HCEC 1CT (cell line): ENCODE measurements around the gene DHRS3.
"Not testable (repeated sequence)": the region's sequence is repeated elsewhere in the genome, so short reads cannot be mapped to it uniquely, and the experiment has no call there.

Source experiments
- DNase-seq: peaks from one replicate; pipeline ENCODE4 v3.0.0-alpha.2; 2017

DHRS3 gene

DNA sequence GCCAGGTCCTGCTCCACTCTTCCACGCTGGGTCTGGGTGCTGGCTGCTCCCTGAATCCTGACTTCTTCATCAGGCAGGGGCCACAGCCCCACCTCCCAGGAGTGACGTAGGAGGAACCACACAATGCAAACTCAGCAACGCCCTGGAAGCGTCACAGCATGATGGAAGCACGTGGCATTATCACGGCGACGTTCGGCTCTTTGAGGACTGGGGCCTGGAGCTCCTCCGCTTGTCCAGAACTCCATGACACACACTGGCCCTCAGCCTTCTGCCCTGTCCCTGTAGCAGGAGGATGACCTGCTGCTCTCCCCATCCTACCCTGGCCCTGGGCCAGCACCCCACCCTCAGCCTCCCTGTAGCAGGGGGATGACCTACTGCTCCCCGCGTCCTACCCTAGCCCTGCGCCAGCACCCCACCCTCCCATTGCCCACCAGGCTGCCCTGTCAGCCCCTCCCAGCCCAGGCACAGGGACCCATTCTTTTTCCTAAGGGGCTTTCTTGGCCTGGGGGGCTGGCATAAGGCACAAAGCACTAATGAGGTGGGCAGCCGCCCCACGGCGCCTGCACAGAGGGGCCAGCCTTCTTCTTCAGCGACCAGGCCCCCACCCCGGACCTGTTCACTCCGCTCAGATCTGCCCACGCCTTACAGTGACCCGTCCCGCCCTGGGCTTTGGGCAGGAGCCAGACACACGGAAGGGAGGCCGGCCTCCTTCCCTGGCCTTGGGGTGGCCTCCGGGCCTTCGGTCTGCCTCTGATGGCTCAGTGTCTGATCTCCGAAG, 65.7 kb downstream of the DHRS3 start:
- no peak for DNase-seq

DNA sequence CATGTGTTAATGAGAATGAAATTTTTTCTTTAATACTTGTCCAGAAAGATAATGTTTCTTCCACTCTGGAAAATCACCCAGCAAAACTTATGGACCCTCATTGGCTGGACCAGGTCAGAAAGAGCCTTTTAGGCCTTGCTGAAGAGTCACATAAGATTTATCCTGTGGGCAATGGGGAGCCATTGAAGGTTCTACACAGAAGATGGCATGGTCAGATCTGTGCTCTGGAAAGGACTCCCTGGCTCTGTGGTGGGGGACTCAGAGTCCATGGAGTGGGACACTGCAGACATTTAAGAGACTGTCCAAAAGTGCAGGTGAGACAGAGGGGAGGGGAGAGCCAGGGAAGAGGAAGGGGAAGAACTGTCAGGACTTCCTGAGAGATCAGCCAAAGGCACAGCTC, 66.4 kb downstream of the DHRS3 start:
- no peak for DNase-seq

DNA sequence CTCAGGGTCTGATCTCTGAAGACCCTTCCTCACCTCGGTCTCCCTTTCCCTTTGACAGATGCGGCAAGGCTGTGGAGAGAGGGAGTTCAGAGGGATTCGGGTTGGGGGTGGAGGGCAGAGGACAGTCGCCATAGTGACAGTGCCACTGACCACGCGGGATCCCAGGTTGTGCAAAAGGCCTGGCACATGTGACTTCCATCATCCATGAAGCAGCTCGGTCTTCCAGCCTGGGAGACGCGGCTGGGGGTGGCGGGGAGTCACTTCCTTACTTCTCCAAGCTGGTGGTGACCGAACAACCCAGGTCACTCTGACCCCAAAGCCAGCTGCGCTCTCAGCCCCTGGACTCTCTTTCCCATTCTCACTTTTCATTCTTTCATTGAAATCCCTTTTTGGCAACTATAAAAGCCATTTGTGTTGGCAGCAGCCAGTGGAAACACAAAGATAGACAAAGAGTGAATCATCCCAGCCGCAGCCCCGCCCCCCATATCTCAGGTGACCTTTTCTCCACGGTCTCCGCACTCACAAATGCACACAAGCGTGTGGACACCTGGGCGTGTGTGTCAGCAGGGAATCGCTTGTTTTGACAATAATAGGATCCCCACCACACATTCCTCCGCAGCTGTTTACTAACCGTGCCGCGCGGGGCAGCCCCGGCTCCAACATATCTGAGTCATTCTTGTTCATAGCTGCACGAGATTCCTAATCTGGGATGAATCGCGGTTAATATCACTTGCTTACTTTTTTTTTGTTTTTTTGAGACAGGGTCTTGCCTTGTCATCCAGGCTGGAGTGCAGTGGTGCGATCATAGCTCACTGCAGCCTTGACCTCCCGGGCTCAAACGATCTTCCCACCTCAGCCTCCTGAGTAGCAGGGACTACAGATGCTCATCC, 68.3 kb downstream of the DHRS3 start:
- peak; percentile 84 for DNase-seq

DNA sequence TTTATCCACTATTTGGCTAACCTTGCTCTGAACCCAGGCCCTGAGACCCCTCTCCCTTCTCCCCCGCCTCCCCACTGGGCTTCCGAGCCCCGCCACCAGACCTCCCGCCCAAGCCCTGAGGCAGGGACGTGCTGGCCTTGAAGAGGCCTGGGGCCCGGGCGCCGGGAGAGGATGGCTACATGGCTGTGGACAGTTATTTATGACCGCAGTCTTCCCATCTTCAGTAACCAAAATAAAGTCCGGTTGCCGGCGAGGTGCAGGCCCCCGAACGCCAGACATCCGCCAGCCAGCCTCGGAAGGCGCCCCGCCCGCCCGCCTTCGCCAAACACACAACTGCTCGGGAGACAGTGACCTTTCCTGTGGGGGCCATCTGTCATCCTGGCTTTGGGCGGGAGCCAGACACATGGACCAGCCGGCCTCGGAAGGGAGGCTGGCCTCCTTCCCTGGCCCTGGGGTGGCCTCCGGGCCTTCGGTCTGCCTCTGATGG, 69.0 kb downstream of the DHRS3 start:
- peak; percentile 3 for DNase-seq

DNA sequence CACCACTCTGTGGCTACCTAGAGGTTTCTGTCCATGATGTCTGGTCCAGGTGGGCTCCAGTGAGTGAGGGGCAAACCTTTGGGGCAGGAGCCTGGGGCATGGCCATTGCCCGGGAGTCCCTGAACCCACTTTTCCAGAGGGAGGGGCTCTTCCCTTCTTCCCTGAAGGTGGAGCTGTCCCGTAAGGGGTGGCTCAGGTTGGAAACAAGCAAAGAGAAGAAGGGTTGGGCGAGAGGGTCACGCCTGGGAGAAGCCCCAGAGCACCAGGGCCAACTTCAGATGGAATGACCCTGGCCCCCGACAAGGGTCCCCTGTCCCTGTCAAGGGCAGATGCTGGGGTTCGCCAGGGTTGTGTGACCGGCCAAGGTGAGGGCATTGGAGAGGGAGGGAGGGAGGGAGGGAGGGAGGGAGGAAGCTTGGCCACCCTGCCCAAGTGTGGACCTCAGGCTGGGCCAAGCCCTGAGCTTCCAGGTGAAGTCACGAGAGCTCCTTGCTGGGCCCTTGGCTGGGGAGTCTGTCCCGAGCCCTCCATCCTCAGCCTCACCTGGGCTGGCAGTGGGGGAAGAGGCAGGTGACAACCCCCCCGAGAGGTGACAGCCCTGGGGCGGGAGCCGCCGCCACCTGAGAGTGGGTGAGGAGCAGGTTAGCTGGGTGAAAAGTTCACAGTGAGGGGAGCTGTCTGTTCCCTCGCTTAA, 69.6 kb downstream of the DHRS3 start:
- DNase-seq = no peak

DNA sequence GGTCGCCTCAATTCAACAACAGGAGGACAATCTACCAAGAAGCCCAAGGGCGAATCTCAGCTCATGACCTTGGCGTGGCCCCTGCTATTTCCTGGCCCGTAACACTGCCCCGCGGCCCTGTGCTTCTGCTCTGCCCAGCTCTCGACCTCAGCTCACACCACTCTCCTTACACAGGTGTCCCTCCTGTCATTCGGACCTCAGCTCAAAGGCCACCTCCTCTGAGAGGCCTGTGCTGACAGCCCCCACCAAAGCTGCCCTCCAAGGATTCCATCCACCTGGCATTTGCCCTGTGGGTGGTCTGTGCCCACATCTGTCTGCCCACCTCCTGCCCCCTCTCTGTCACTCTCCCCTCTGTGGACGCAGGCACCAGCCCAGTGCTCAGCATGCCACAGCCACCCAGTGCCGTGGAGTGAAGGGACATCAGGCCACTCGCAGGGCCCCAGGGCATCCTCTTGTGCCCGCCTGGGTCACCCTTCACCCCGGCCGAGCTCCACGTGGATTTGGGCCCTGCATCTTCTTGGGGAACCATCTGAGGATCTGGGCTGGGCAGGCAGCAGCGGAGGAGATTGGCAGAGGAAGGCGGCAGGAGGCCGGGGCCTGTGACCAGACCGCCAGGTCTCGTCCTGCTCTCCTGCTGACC, 70.3 kb downstream of the DHRS3 start:
- no peak for DNase-seq

DNA sequence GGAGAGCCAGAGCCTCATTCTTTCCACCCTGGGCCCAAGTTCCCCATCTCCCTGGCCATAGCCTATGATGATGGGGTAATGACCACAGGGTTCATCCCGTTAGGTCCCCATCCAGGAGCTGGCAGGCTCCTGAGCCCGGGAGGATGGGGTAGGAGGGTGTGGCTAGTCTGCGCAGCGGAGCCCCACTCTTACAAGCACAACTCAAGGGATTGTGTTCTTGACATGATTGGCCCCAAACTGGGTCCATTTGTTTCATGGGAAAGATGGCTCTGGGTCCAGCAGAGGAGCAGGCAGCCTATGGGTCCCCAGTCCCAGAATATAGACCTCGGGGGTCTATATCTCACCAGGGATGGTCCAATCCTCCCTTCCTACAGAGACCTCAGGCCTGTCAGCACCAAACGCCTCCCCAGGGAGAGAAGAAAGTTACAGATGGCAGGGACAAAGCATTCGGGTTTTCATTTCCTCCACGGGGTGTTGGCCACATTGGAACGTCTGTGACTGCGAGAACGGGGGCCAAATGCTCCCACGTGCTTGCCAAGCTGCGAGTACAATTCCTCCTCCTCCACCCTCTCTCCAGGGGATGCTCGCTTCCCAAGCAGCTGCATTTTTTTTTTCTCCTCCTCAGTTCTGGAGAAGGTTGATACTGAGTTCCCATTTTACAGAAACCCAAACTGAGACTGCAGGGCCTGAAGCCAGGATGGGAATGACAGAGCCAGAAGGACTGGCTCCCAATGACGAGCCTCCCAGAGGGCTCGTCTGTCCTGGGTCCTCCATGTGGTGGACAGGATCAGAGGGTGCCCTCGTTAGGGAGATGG, 71.0 kb downstream of the DHRS3 start:
- DNase-seq = no peak

DNA sequence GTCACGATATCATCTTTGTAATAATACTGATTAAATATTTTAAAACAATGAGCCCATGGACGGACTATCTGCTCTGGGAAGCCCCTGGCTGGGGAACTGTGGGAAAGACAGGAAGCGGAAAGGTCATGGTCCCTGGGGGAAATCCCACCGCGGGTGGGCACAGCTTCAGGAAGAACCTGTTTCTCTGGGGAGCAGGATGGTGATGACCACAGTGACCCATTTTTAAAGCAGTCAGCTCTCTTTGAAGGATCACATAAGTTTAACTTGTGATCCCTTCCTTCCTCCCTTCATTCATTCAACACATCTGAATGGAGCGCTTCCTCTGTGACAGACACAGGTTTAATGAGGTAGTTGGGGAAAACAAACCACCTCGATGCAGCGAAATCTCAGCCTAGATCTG, 73.0 kb downstream of the DHRS3 start:
- no peak for DNase-seq

DNA sequence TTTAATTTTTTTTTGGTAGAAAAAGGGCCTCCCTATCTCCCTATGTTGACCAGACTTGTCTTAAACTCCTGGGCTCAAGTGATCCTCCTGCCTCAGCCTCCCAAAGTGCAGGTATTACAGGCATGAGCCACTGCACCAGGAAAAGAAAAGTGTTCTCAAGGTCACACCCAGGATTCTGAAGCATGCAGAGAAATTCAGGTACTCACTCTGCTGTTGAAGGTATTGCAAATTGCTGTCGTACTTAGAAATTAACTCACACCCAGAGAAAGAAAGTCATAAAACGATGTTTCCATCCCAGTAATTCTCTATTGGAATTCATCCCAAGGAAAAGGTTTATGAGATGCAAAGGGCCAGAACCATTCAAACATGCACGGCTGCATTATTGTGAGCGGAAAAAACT, 73.7 kb downstream of the DHRS3 start:
- DNase-seq = no peak

DNA sequence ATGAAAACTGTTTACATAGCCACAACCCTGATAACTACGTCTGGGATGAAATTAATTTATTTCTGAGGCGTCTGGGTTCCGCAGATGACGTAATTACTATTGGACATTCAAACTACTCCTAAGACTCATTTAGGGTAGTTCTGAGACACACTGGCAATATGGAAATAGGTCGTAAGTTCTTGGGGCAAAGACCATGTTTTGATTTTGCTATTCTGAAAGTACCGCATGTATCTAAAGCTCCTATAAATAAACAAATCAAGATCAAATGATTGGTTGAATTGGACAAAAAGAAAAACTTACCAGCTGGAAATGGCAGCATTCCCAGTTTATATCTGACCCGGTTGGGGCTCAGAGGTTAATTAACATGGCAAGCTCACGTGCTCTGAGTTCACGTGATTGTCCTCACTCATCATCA, 74.3 kb downstream of the DHRS3 start:
- no peak for DNase-seq

DNA sequence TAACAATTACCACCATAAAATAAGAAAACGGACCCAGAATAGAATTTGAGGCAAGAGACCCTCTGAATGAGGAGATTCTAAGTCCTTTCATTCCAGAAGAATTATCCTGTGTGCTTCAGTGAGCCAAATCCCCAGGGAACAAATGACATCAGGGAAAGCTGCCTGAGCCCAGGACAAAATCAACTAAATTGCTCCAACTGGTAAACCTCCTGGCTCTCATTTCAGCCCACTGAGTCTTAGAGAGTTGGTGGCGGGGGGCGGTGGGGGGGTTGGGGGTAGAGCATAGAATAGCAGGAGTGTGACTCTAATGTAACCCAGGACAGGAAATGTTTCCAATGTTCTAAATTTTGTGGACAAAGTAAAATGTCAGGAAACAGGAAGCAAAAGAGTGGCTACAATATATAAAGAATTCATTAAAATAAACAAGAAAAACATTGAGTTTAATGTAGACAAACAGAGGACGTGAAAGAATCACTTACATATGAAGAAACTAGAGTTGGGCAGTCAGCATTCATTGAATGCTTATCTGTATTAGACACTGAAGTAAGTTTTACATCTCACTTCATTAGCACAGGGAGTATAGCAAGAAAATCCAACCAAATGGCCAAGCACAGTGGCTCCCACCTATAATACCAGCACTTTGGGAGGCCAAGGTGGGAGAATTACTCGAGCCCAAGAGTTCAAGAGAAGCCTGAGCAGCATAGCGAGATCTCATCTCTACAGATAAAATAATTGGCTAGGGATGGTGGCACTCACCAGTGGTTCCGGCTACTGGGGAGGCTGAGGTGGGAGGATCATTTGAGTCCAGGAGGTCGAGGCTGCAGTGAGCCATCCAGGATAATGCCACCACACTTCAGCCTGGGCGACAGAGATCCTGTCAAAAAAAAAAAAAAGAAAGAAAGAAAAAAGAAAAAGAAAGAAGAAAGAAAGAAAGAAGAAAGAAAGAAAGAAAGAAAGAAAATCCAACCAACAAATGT, 75.1 kb downstream of the DHRS3 start:
- no peak for DNase-seq

DNA sequence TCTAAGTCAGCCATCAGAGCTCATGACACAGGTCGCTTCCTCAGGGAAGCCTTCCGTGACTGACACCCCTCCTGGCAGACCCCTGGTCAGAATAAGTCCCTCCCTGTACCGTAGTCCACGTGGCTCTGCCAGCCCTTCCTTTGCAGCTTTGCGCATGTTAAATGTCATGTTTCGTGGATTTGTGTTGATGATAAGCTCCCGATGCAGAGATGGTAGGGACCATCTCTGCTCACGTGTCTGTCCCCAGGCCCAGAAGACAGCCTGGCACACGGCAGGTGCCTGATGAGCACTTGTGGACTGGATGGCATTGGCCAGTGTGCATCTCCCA, 75.9 kb downstream of the DHRS3 start:
- DNase-seq = no peak

DNA sequence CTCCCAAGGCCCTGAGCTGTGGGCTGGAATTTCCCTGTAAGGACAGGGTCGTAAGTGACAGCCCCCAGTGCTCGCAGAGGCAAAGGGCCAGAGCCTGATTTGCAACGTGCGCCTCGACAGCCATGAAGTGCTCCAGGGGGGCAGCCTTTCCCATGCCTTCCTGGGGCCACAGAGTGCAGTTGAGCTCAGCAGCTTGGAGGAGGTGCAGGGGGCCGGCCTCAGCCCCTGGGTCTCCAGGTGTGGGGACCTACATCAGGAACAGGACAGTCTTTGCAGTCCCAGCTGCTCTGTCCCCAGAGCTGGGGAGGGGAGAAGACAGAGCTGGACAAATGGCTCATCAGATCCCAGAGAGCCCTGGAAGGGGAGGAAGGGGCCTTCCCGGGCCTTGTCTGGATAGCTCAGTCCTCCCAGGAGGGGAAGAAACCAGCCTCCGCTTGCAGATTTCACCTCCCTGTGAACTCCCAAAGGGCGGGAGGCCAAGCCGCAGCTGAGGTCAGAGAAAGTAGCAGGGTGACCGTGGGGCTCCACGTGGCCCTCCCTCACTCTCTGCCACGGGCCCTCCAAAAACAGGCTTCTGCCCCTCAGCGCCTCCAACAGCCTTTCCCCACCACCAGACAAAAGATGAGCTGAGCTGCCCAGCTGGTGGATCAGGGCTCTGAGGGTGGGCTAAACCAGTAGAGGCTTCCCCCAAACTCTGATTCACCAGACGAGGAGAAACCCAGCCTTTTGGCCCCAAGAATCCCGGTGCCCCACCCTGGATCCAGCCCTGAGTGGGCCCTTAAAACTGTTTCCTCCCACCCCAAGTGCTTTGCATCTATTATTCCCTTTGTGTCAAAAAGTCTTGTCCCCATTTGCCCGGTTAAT, 76.5 kb downstream of the DHRS3 start:
- no peak for DNase-seq

DNA sequence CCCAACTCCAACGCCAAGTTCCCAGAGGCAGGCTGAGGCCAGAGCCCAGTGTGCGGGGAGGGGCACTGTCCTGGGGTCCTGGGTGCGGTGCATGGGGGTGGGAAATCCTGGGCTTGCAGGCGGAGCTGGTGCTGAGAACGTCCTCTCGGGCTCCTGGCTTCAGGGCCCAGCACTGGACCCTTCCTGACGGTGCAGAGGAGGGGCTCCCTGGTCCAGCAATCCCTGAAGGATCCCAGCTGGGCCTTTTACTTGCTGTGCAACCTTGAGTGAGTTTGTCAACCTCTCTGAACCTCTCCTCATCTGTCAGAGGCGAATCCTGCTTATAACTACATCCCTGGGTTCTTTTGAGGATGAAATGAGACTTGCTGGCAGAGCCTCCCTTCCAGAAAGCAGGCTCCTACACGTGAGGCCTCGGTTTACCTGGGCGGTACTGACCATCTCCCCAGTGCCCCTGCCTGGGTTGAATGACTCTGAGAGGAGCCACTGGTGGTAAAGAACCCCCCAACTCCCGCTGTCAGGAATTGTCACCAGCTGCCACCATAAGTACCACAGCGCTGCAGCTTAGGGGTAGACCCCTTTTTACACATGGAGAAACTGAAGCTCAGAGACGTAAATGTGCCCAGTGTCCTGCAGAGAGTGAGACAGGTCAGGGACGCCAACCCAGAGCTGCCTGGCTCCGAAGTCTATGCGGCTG, 77.3 kb downstream of the DHRS3 start:
- no peak for DNase-seq

DNA sequence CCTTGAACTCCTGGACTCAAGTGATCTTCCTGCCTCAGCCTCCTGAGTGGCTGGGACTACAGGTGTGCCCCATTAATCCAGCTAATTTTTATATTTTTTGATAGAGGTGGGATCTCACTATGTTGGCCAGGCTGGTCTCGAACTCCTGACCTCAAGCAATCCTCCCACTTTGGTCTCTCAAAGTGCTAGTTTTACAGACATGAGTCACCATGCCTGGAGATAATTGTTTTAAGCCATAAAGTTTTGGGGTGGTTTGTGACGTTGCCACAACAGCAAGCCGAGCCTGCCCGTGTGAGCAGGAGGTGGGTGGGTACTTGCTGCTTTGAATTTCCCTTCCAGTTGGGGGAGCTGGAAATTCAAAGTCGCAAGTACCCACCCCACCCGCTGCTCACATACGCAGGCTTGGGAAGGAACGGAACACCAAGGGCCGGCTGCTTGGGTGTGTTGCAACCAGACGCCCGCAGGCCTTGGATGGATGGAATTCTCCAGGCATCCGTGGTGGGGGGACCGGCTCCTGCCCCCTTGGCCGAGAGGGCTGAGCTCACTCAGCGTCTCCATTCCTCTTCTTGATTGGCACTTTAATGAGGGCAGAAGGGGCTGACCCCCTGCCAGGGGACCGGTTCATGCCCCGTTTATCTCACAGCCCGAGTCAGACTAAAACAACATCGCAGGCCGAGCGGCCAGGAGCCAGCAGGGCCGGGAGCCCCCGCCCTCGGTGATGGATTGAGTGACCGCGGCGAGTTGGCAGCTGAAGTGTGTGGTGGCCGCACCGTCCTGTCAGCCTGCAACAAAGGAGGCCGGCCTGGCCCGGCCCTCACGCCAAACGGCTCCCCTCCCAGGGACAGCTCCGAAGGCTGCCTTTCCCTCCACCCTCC, 78.1 kb downstream of the DHRS3 start:
- peak; percentile 68 for DNase-seq

DNA sequence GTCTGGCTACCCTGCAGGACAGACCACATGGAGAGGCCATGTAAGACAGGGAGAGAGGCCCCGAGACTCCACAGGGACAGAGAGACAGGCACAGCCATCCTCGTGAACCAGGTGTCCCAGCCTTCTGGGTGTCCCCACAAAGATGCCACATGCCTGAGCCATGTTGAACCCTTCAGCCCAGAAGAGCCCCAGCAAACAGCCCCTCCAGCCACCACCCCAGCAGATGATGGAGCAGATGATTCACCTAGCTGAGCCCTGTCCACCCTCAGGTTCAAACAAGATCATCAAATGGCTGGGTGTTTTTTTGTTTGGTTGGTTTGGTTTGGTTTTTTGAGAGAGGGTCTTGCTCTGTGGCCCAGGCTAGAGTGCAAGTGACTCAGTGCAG, 78.7 kb downstream of the DHRS3 start:
- no peak for DNase-seq

DNA sequence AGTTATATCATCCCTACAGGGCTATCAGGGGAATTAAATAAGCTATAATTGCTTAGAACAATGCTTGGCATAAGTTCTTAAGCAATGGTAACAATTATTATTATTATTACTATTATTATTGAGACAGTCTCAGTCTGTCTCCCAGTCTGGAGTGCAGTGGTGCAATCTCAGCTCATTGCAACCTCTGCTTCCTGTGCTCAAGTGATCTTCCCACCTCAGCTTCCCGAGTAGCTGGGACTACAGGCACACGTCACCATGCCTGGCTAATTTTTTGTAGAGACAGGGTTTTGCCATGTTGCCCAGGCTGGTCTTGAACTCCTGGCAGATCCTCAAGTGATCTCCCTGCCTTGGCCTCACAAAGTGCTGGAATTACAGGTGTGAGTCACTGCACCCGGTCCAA, 79.5 kb downstream of the DHRS3 start:
- DNase-seq = not testable (repeated sequence)

DNA sequence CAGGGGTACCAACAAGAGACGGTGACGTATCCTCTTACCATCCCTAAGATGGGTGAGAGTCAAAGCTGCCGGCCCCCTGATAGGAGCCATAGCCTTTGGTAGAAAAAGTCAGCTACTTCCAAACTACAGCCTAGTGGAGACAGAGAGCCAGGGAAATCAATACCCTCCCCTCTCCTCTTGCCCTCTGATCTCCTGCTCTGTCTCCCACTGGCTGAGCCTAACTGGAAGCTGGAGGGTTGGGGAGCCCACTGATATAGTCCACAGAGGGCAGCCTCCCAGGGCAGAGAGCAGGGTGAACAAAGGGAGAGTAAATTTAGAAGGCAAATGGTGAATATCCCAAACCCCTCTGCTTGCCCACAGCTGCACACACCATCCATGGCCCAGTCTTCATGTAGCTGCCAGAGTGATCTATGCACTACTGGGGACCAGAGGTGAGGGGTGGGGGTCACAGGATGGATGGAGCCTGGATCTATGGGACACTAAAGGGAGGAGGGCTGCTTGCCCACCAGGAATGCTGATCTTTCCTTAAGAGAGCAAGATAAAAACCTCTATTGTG, 80.0 kb downstream of the DHRS3 start:
- no peak for DNase-seq
